Measurements from ENCODE around the gene OR5M3. TPM values are rescaled to one million over a fixed set of nuclear protein-coding genes. Genes with fewer than 3 reads are reported as not detected.

OR5M3 gene
- total RNA-seq, 1 donor from 2014 or later, result not detected

GRCh38 chr11:56491270-56491669 lies 18.1 kb upstream of the OR5M3 start, which contains the start of gene OR5M8:
OR5M8 (minus strand) TSS chr11:56491370; CDS start chr11:56491370, 0 bp downstream.
- Histone ChIP-seq H3K36me3 (no peaks in the 10 kb centered on the region), H3K4me1 (no peaks in the 10 kb centered on the region), H3K27ac (no peak within 1 kb of the TSS), H3K4me3 (no peak within 1 kb of the TSS), H3K9me3 (no peaks in the 10 kb centered on the region), H3K27me3 (no peaks in the 10 kb centered on the region)
- intact Hi-C loops (cut with DNase I), result no loop called here
- TF ChIP-seq CTCF (IDR thresholded peaks at IDR 0.05), result no peak
- no peak for DNase-seq (ENCODE audit: low spot score in 2 of 2)

- Histone ChIP-seq H3K27ac (no peak overlapping the region), H3K4me1 (no peaks in the 10 kb centered on the region), H3K27me3 (no peaks in the 10 kb centered on the region), H3K4me3 (no peak overlapping the region), H3K36me3 (no peaks in the 10 kb centered on the region), H3K9me3 (no peaks in the 10 kb centered on the region)
- intact Hi-C loops (cut with DNase I), result no loop called here
- TF ChIP-seq CTCF (IDR thresholded peaks at IDR 0.05), result no peak
- no peak for DNase-seq (ENCODE audit: low spot score in 2 of 2)
Observed at GRCh38 chr11:56486801-56487200, 13.6 kb upstream of the OR5M3 start.

- H3K4me3 ChIP-seq, result no peak overlapping the region
- no peaks in the 10 kb centered on the region for H3K4me1 ChIP-seq
- intact Hi-C loops (cut with DNase I), result no loop called here
- H3K36me3 ChIP-seq, result no peaks in the 10 kb centered on the region
- TF ChIP-seq CTCF (IDR thresholded peaks at IDR 0.05), result no peak
- H3K27ac ChIP-seq, result no peak overlapping the region
- no peak for DNase-seq (ENCODE audit: low spot score in 2 of 2)
- no peaks in the 10 kb centered on the region for H3K27me3 ChIP-seq
- H3K9me3 ChIP-seq, result no peaks in the 10 kb centered on the region
Observed at GRCh38 chr11:56474729-56475235, 1.6 kb upstream of the OR5M3 start.

GRCh38 chr11:56457076-56457475 lies 16.1 kb downstream of the OR5M3 start:
- Histone ChIP-seq H3K27ac (no peak overlapping the region), H3K4me1 (no peaks in the 10 kb centered on the region), H3K9me3 (no peaks in the 10 kb centered on the region), H3K36me3 (no peaks in the 10 kb centered on the region), H3K4me3 (no peak overlapping the region), H3K27me3 (no peaks in the 10 kb centered on the region)
- no peak for DNase-seq (ENCODE audit: low spot score in 2 of 2)
- no peak for TF ChIP-seq CTCF (IDR thresholded peaks at IDR 0.05)
- intact Hi-C loops (cut with DNase I), result no loop called here

GRCh38 chr11:56453521-56453920 lies 19.6 kb downstream of the OR5M3 start:
- TF ChIP-seq CTCF (IDR thresholded peaks at IDR 0.05), result no peak
- intact Hi-C loops (cut with DNase I), result no loop called here
- Histone ChIP-seq H3K4me3 (no peak overlapping the region), H3K36me3 (no peaks in the 10 kb centered on the region), H3K4me1 (no peaks in the 10 kb centered on the region), H3K27me3 (no peaks in the 10 kb centered on the region), H3K9me3 (no peaks in the 10 kb centered on the region), H3K27ac (no peak overlapping the region)
- no peak for DNase-seq (ENCODE audit: low spot score in 2 of 2)

Other genes starting within 250 kb of the OR5M3 start
- gene OR5T2, start 239.1 kb downstream of the OR5M3 start, total RNA-seq, result not detected
- gene OR5T3, start 221.1 kb downstream of the OR5M3 start, total RNA-seq, result not detected
- gene OR5T1, start 199.2 kb downstream of the OR5M3 start, total RNA-seq, result not detected
- not detected for gene OR8H1, start 181.1 kb downstream of the OR5M3 start, total RNA-seq
- not detected for gene OR8K3, start 158.2 kb downstream of the OR5M3 start, total RNA-seq
- gene OR8K1, start 127.3 kb downstream of the OR5M3 start, total RNA-seq, result not detected
- not detected for gene OR8J1, start 119.1 kb downstream of the OR5M3 start, total RNA-seq
- gene OR8U1, start 97.7 kb downstream of the OR5M3 start, total RNA-seq, result not detected
- gene OR5AL1, start 60.7 kb downstream of the OR5M3 start, total RNA-seq, result not detected
- gene OR5M8, start 18.0 kb upstream of the OR5M3 start, total RNA-seq, result not detected
- not detected for gene OR5M11, start 69.9 kb upstream of the OR5M3 start, total RNA-seq
- gene OR5M10, start 104.4 kb upstream of the OR5M3 start, total RNA-seq, result not detected
- gene OR5M1, start 141.5 kb upstream of the OR5M3 start, total RNA-seq, result not detected
- gene OR5AP2, start 169.1 kb upstream of the OR5M3 start, total RNA-seq, result not detected
- gene OR5AR1, start 190.3 kb upstream of the OR5M3 start, total RNA-seq, result not detected
- not detected for gene OR9G1, start 225.7 kb upstream of the OR5M3 start, total RNA-seq

All from ascending aorta (tissue), 2 donors.